Loucy (cell line): ENCODE data around the gene DYNC1H1.

Source experiments
- H2AFZ ChIP-seq: fragments of 200-600 bp; sonication (generic); 2 replicates; pipeline ENCODE4 v1.6.0; 2016; ENCODE audit warnings: antibody characterized with exemption, mild to moderate bottlenecking, low read length, moderate library complexity
- H3F3A ChIP-seq: fragments of 200-600 bp; 2 replicates; pipeline ENCODE4 v1.6.0; 2016; ENCODE audit warnings: antibody characterized with exemption, low read depth, mild to moderate bottlenecking
- H3K27me3 ChIP-seq: fragments of 200-600 bp; sonication (generic); 2 replicates; pipeline ENCODE4 v1.6.1; 2014; ENCODE audit warnings: low read length, mild to moderate bottlenecking; ENCODE audit not compliant: insufficient read depth, poor library complexity, severe bottlenecking
- H3K36me3 ChIP-seq: fragments of 200-600 bp; sonication (generic); 2 replicates; pipeline ENCODE4 v1.6.1; 2016; ENCODE audit warnings: low read length; ENCODE audit not compliant: insufficient read depth
- H3K4me1 ChIP-seq: fragments of 200-600 bp; sonication (generic); 2 replicates; pipeline ENCODE4 v1.5.1; 2014; ENCODE audit warnings: low read length, mild to moderate bottlenecking; ENCODE audit not compliant: insufficient read depth, poor library complexity, severe bottlenecking
- H3K4me2 ChIP-seq: fragments of 200-600 bp; sonication (generic); 2 replicates; pipeline ENCODE4 v1.6.0; 2014; ENCODE audit warnings: antibody characterized with exemption, low read length, low read depth, mild to moderate bottlenecking; ENCODE audit not compliant: poor library complexity, severe bottlenecking
- H3K4me3 ChIP-seq: fragments of 200-600 bp; sonication (generic); 2 replicates; pipeline ENCODE4 v1.5.1; 2014; ENCODE audit warnings: low read length, mild to moderate bottlenecking, mixed read lengths; ENCODE audit not compliant: poor library complexity, severe bottlenecking
- H3K79me2 ChIP-seq: fragments of 200-600 bp; sonication (generic); 2 replicates; pipeline ENCODE4 v1.6.1; 2014; ENCODE audit warnings: low read length; ENCODE audit not compliant: insufficient read depth
- H3K9ac ChIP-seq: fragments of 200-600 bp; sonication (generic); 2 replicates; pipeline ENCODE4 v1.6.0; 2014; ENCODE audit warnings: mild to moderate bottlenecking, low read depth, low read length, moderate library complexity; ENCODE audit not compliant: poor library complexity, severe bottlenecking
- H3K9me2 ChIP-seq: fragments of 200-600 bp; sonication (generic); replicated peaks from 2 replicates; pipeline ENCODE4 v1.6.1; 2016; ENCODE audit warnings: low read depth, low read length, mixed read lengths
- H3K9me3 ChIP-seq: fragments of 200-600 bp; sonication (generic); 2 replicates; pipeline ENCODE4 v1.6.1; 2014; ENCODE audit warnings: mild to moderate bottlenecking, antibody characterized with exemption, low read length, low read depth; ENCODE audit not compliant: insufficient read depth
- H4K20me1 ChIP-seq: fragments of 200-600 bp; sonication (generic); 2 replicates; pipeline ENCODE4 v1.6.0; 2014; ENCODE audit warnings: antibody characterized with exemption, low read length, mild to moderate bottlenecking; ENCODE audit not compliant: insufficient read depth, poor library complexity, severe bottlenecking
- EZH2phosphoT487 ChIP-seq: fragments of 200-600 bp; IDR thresholded peaks from 2 replicates; pipeline ENCODE4 v1.6.1; 2018; ENCODE audit warnings: antibody characterized with exemption, mild to moderate bottlenecking, moderate library complexity, borderline replicate concordance
- TF ChIP-seq, protein P1 (sequence below): fragments of 200-600 bp; sonication (generic); conservative IDR thresholded peaks from 2 replicates; pipeline ENCODE4 v1.5.1; 2014; ENCODE audit warnings: mild to moderate bottlenecking, antibody characterized with exemption, low read length

Gene DYNC1H1

DNA sequence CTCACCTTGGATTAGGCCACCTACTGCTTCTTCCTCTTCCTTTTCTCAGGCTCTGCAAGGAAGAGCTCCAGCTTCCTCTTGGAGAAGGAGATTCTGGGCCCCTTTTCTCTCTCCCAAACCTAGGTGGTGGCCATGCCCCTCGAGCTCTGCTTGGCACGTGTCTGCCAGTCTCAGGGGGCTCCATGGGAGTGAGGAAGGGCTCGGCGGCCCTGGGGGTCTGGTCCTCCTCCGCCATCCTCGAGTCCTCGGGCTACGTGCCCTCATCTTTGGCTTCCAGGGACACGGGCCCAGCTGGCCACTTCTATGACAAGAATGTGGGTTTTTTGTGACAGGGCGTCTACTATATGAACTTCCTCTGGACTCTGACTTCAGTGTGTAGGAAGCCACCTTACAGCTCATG, 88.1 kb downstream of the DYNC1H1 start:
- no peaks in the 10 kb centered on the region for H3F3A ChIP-seq
- H3K36me3 ChIP-seq, result peaks cover 42% of the 10 kb centered on the region; the same call in 1 of the 2 replicates
- no peaks in the 10 kb centered on the region for H3K27me3 ChIP-seq

DNA sequence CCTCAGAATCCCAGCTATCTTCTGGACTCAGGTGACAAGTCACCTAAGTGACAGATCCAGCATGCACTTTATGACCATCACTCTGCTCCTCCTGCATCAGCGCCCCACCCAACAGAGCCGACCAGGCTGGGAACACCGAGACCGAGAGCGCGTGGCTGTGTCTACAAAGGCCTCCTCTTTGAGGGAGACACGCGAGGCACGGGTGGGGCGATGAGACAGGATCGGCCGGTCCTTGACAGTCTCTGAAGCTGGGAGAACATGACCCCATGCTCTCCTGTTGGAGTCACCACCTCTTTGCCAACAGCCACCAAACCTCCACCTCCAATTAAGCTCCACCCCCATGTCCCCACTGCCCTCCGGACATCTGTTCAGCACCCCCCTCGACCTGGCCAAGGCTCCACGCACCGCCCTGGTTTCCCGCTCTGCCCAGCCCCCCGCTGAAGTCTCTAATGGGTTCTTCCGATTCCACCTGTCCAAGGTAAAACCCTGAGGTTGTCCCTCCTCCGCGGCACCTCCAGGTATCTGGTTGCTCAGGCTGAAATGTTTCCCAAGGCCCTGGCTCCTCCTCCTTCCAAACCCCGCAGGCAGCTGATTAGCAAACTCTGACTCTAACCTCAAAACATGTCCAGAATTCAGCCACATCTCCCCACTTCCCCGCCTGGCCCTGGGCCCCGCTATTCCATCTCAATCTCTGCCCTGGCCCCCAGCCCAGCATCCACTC, 91.0 kb downstream of the DYNC1H1 start:
- H2AFZ ChIP-seq, result no peak overlapping the region
- H3F3A ChIP-seq, result no peaks in the 10 kb centered on the region

More for the DNA sequence above, 88.1 kb downstream of the DYNC1H1 start:
- TF ChIP-seq, protein P1, sequence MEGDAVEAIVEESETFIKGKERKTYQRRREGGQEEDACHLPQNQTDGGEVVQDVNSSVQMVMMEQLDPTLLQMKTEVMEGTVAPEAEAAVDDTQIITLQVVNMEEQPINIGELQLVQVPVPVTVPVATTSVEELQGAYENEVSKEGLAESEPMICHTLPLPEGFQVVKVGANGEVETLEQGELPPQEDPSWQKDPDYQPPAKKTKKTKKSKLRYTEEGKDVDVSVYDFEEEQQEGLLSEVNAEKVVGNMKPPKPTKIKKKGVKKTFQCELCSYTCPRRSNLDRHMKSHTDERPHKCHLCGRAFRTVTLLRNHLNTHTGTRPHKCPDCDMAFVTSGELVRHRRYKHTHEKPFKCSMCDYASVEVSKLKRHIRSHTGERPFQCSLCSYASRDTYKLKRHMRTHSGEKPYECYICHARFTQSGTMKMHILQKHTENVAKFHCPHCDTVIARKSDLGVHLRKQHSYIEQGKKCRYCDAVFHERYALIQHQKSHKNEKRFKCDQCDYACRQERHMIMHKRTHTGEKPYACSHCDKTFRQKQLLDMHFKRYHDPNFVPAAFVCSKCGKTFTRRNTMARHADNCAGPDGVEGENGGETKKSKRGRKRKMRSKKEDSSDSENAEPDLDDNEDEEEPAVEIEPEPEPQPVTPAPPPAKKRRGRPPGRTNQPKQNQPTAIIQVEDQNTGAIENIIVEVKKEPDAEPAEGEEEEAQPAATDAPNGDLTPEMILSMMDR, result no peak
- no peak for TF ChIP-seq EZH2phosphoT487
- no peaks in the 10 kb centered on the region for H3K79me2 ChIP-seq
- H3K4me1 ChIP-seq, result no peaks in the 10 kb centered on the region
- H3K4me3 ChIP-seq, result no peak overlapping the region
- H2AFZ ChIP-seq, result no peak overlapping the region
- no peaks in the 10 kb centered on the region for H3K9me2 ChIP-seq
- H3K9me3 ChIP-seq, result no peaks in the 10 kb centered on the region
- H4K20me1 ChIP-seq, result no peaks in the 10 kb centered on the region
- H3K4me2 ChIP-seq, result no peak overlapping the region
- no peak overlapping the region for H3K9ac ChIP-seq

GRCh38 chr14:102056694-102057442, 92.5 kb downstream of the DYNC1H1 start:
- Histone ChIP-seq H3K9me3 (no peaks in the 10 kb centered on the region), H3F3A (no peaks in the 10 kb centered on the region), H3K27me3 (no peaks in the 10 kb centered on the region), H4K20me1 (no peaks in the 10 kb centered on the region), H3K36me3 (peaks cover 7% of the 10 kb centered on the region; the same call in 1 of the 2 replicates), H3K4me1 (no peaks in the 10 kb centered on the region), H3K9ac (no peak overlapping the region), H2AFZ (no peak overlapping the region), H3K4me2 (no peak overlapping the region), H3K4me3 (no peak overlapping the region), H3K9me2 (no peaks in the 10 kb centered on the region), H3K79me2 (no peaks in the 10 kb centered on the region)
- TF ChIP-seq, protein P1, result no peak
- no peak for TF ChIP-seq EZH2phosphoT487

More for the DNA sequence above, 91.0 kb downstream of the DYNC1H1 start:
- H3K9ac ChIP-seq, result no peak overlapping the region
- H3K79me2 ChIP-seq, result no peaks in the 10 kb centered on the region
- H3K27me3 ChIP-seq, result no peaks in the 10 kb centered on the region
- no peaks in the 10 kb centered on the region for H3K4me1 ChIP-seq
- no peak overlapping the region for H3K4me3 ChIP-seq
- no peak overlapping the region for H3K4me2 ChIP-seq
- H3K9me2 ChIP-seq, result no peaks in the 10 kb centered on the region
- no peaks in the 10 kb centered on the region for H3K9me3 ChIP-seq
- H4K20me1 ChIP-seq, result no peaks in the 10 kb centered on the region
- TF ChIP-seq EZH2phosphoT487, result no peak
- TF ChIP-seq, protein P1, result no peak
- peaks cover 14% of the 10 kb centered on the region; the same call in 1 of the 2 replicates for H3K36me3 ChIP-seq
